ENCODE data around the gene AKAP6. TPM values are rescaled to one million over a fixed set of nuclear protein-coding genes. Genes with fewer than 3 reads are reported as not detected.

AKAP6 gene
- total and polyA plus RNA-seq, 2 of the 8 experiments (the other 6 are each of a cell fraction or from before 2014, with no cell fraction given) = 0.09 to 0.89 TPM

DNA sequence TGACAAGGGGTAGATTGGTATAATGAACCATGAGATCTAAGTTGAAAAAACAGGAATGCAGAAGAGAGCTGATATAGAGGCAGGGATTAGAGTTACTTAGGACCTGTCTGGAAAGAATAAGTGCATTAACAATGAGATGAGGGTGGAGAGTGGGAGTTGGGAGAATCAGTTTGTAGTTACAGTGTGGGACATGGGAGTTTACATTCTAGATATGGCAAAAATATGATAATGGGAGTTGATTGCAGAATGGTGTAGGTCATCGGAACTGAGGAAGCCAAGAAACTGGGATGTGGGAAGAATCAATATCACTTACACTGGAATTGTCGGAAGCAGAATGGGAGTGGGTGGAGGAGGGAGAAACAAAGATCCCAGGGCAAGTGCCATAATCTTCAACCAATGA, 308.5 kb downstream of the AKAP6 start:
- TF ChIP-seq GABPA (IDR thresholded peaks at IDR 0.05; ENCODE audit: borderline replicate concordance, insufficient read depth, low read length) (no peak), HDAC6 (IDR thresholded peaks at IDR 0.05; ENCODE audit: low read depth, low read length) (no peak), TAF1 (IDR thresholded peaks at IDR 0.05; ENCODE audit: low read depth, low read length) (no peak), BCL11A (IDR thresholded peaks at IDR 0.05; ENCODE audit: low read depth in 2 of 2, low read length in 2 of 2) (no peak), SIRT6 (IDR thresholded peaks at IDR 0.05; ENCODE audit: low read length) (no peak), CBX5 (IDR thresholded peaks at IDR 0.05; ENCODE audit: low read depth, low read length) (no peak), CBX8 (IDR thresholded peaks at IDR 0.05; ENCODE audit: borderline replicate concordance, low read depth, low read length) (no peak), SP1 (IDR thresholded peaks at IDR 0.05; ENCODE audit: low read depth, low read length) (no peak), POLR2AphosphoS5 (IDR thresholded peaks at IDR 0.05; ENCODE audit: low read depth, low read length) (no peak), EP300 (IDR thresholded peaks at IDR 0.05; ENCODE audit: borderline replicate concordance in 1 of 2, low read depth in 2 of 2, low read length in 2 of 2) (no peak), TCF12 (IDR thresholded peaks at IDR 0.05; ENCODE audit: low read depth, low read length) (no peak), CHD1 (IDR thresholded peaks at IDR 0.05; ENCODE audit: low read depth, low read length) (no peak)
- H3K23ac ChIP-seq (ENCODE audit: insufficient read length) = no peak overlapping the region
- no peaks in the 10 kb centered on the region; the same call in 1 of the 2 replicates for H3K23me2 ChIP-seq (ENCODE audit: low read depth, low read length)
- no peaks in the 10 kb centered on the region for H3K9me3 ChIP-seq (ENCODE audit: insufficient read depth in 2 of 2, low read depth in 1 of 2, low read length in 1 of 2)
- no peak overlapping the region for H2BK12ac ChIP-seq (ENCODE audit: low read depth, low read length)
- ChIA-PET POLR2A (ENCODE audit: partially characterized antibody) (no interaction called here), CTCF (ENCODE audit: partially characterized antibody) (no interaction called here)
- H2AFZ ChIP-seq (ENCODE audit: low read length) = no peak overlapping the region
- H3K36me3 ChIP-seq (ENCODE audit: control insufficient read depth in 2 of 4, insufficient read depth in 4 of 4, low read length in 3 of 4) = no peaks in the 10 kb centered on the region
- FAIRE-seq = no peak
- no peak overlapping the region for H3K27ac ChIP-seq (ENCODE audit: low read depth, low read length)
- no peak overlapping the region for H2BK15ac ChIP-seq (ENCODE audit: low read length)
- no peak overlapping the region for H3K9ac ChIP-seq (replicated peaks in 1 of 4; ENCODE audit: extremely low read depth in 1 of 4, low read depth in 3 of 4, low read length in 3 of 4)
- H3K4ac ChIP-seq (replicated peaks; ENCODE audit: insufficient read length, low read depth, low read length) = no peak overlapping the region
- H2BK5ac ChIP-seq (ENCODE audit: low read depth, low read length) = no peak overlapping the region
- H2BK20ac ChIP-seq (ENCODE audit: low read length) = no peak overlapping the region
- no peak overlapping the region for H4K91ac ChIP-seq (replicated peaks; ENCODE audit: insufficient read length, low read length)
- no peaks in the 10 kb centered on the region for H4K20me1 ChIP-seq (replicated peaks in 1 of 2; ENCODE audit: control insufficient read depth in 1 of 2, insufficient read depth in 2 of 2, low read length in 2 of 2)
- no peaks in the 10 kb centered on the region for H3K27me3 ChIP-seq (replicated peaks in 1 of 4; ENCODE audit: control insufficient read depth in 3 of 4, extremely low read depth in 1 of 4, insufficient read depth in 3 of 4, low read length in 3 of 4)
- H3K4me2 ChIP-seq (ENCODE audit: insufficient read depth in 1 of 2, low read depth in 2 of 2, low read length in 2 of 2) = no peak overlapping the region
- no peak overlapping the region for H3K4me3 ChIP-seq (ENCODE audit: extremely low read depth in 1 of 4, insufficient read depth in 2 of 4, low read depth in 3 of 4, low read length in 4 of 4)
- peaks cover 0 to 3% (median 0%) of the 10 kb centered on the region in 4 experiments; a peak in 1 of 7 replicates for H3K4me1 ChIP-seq (replicated peaks in 1 of 4; ENCODE audit: control insufficient read depth in 3 of 4, insufficient read depth in 4 of 4, low read length in 3 of 4)
- no peak overlapping the region for H4K5ac ChIP-seq (ENCODE audit: insufficient read length, low read depth, low read length)
- no peaks in the 10 kb centered on the region for H3K79me1 ChIP-seq (ENCODE audit: low read depth, low read length)
- DNase-seq (ENCODE audit: low read depth in 1 of 2, low spot score in 2 of 2) = no peak
- H3K56ac ChIP-seq (replicated peaks; ENCODE audit: insufficient read length, low read depth, low read length) = no peak overlapping the region
- no peak overlapping the region for H3K18ac ChIP-seq (ENCODE audit: extremely low read depth, low read length)
- H4K8ac ChIP-seq (ENCODE audit: extremely low read depth, insufficient read depth, low read length) = no peak overlapping the region
- no peak overlapping the region for H2BK120ac ChIP-seq (replicated peaks; ENCODE audit: low read depth, low read length)
- 100% methylated on average over 2 of the region's 2 CpGs; no CpG with 5 or more reads in 1 of the 2 experiments for WGBS, 2 experiments (ENCODE audit: extremely low coverage in 1 of 2, insufficient coverage in 1 of 2, insufficient read length in 1 of 2, insufficient replicate concordance in 2 of 2, low coverage in 1 of 2, low lambda C conversion rate in 2 of 2, missing lambda C conversion rate in 1 of 2)
- H2AK5ac ChIP-seq (ENCODE audit: low read depth, low read length) = no peak overlapping the region
- H3K14ac ChIP-seq (ENCODE audit: insufficient read length) = no peak overlapping the region
- no peaks in the 10 kb centered on the region for H3K79me2 ChIP-seq (ENCODE audit: control insufficient read depth in 1 of 2, insufficient read depth in 2 of 2, low read length in 2 of 2)
